Thyroid gland (tissue), 4 donors: ENCODE data around the gene PLA2G2C. TPM values are rescaled to one million over a fixed set of nuclear protein-coding genes. Genes with fewer than 3 reads are reported as not detected.

ENCODE experiments used
- DNase-seq, 2 donors: peaks; one replicate each; pipeline ENCODE4 v3.0.0-alpha.2; 2019
- H3K27ac ChIP-seq, 3 donors: fragments of 200-600 bp; sonication (generic); 1 replicate in 2 of 3; 2 replicates in 1 of 3; pipeline ENCODE4 v1.5.1; 2016 to 2019; ENCODE audit warnings: mild to moderate bottlenecking in 1 of 3, moderate library complexity in 1 of 3
- H3K27me3 ChIP-seq: fragments of 200-600 bp; sonication (generic); one replicate; pipeline ENCODE4 v1.5.1; 2019
- H3K36me3 ChIP-seq, 2 donors: fragments of 200-600 bp; sonication (generic); one replicate each; pipeline ENCODE4 v1.5.1; 2016 to 2019
- H3K4me1 ChIP-seq, 2 donors: fragments of 200-600 bp; sonication (generic); one replicate each; pipeline ENCODE4 v1.5.1; 2017 to 2019
- H3K4me3 ChIP-seq, 3 donors: fragments of 200-600 bp; sonication (generic); replicated peaks in 1 of 3; 1 replicate in 2 of 3; 2 replicates in 1 of 3; pipeline ENCODE4 v1.5.1; 2016; ENCODE audit warnings: mild to moderate bottlenecking in 1 of 3
- H3K9me3 ChIP-seq: fragments of 200-600 bp; sonication (generic); one replicate; pipeline ENCODE4 v1.5.1; 2017
- CTCF ChIP-seq, 6 experiments: fragments of 200-600 bp in 3 of 6; fragments of 450-650 bp in 3 of 6; sonication (generic) in 3 of 6; IDR thresholded peaks; one replicate each; pipeline ENCODE4 v1.5.1; 2016 to 2019; ENCODE audit warnings: antibody characterized with exemption in 6 of 6, mild to moderate bottlenecking in 2 of 6, inconsistent platforms in 1 of 6, moderate library complexity in 1 of 6
- POLR2A ChIP-seq, 2 donors: fragments of 450-650 bp; IDR thresholded peaks; one replicate each; pipeline ENCODE4 v1.6.1; 2017; ENCODE audit warnings: antibody characterized with exemption in 2 of 2, mild to moderate bottlenecking in 2 of 2, moderate library complexity in 1 of 2
- WGBS, 2 donors: methylation state at CpG; one replicate each; pipeline ENCODE4 v1.1.5; 2017; 5-methylcytosine and 5-hydroxymethylcytosine counted together
- intact Hi-C: fragments of 100-400 bp; cut with DNase I; formaldehyde crosslinking; loops from one replicate; pipeline ENCODE4 v1.15.1; 2023
- total RNA-seq, 4 donors: library from RNA; depleted of rRNA; stranded (reverse); fragments of >200 nt; gene quantifications; one replicate each; pipeline ENCODE4 v1.2.3, GENCODE V29; 2016

The PLA2G2C gene
- total RNA-seq, 4 donors from 2014 or later: not detected

- WGBS, 2 donors: 90 to 91% methylated on average over 10 of the region's 10 CpGs
- H3K4me3 ChIP-seq: no peak overlapping the region
- peaks cover 15 to 25% of the 10 kb centered on the region in 2 donors for H3K4me1 ChIP-seq
- H3K36me3 ChIP-seq: no peaks in the 10 kb centered on the region
- DNase-seq: no peak
- H3K27ac ChIP-seq: no peak overlapping the region
- intact Hi-C loops: no loop called here
- TF ChIP-seq POLR2A (IDR thresholded peaks at IDR 0.05) (no peak), CTCF (IDR thresholded peaks at IDR 0.05) (no peak)
- H3K27me3 ChIP-seq: no peaks in the 10 kb centered on the region
- no peaks in the 10 kb centered on the region for H3K9me3 ChIP-seq
Measured at GRCh38 chr1:20183035-20183434, 3.3 kb downstream of the PLA2G2C start.

- H3K27ac ChIP-seq: no peak overlapping the region
Measured at GRCh38 chr1:20182415-20182814, 3.9 kb downstream of the PLA2G2C start.

GRCh38 chr1:20180844-20181207, 5.5 kb downstream of the PLA2G2C start:
- TF ChIP-seq CTCF (IDR thresholded peaks at IDR 0.05) (no peak), POLR2A (IDR thresholded peaks at IDR 0.05) (no peak)
- DNase-seq: no peak
- no peak overlapping the region for H3K4me3 ChIP-seq
- H3K9me3 ChIP-seq: no peaks in the 10 kb centered on the region
- H3K27ac ChIP-seq: no peak overlapping the region
- 78 to 87% methylated on average over 3 of the region's 3 CpGs for WGBS, 2 donors
- H3K27me3 ChIP-seq: no peaks in the 10 kb centered on the region
- intact Hi-C loops: no loop called here
- H3K36me3 ChIP-seq: no peaks in the 10 kb centered on the region
- H3K4me1 ChIP-seq: peaks cover 0 to 5% of the 10 kb centered on the region in 2 donors

More at GRCh38 chr1:20182415-20182814, 3.9 kb downstream of the PLA2G2C start:
- TF ChIP-seq POLR2A (IDR thresholded peaks at IDR 0.05) (no peak), CTCF (IDR thresholded peaks at IDR 0.05) (no peak)
- intact Hi-C loops: no loop called here
- no peaks in the 10 kb centered on the region for H3K9me3 ChIP-seq
- no peak overlapping the region for H3K4me3 ChIP-seq
- H3K36me3 ChIP-seq: no peaks in the 10 kb centered on the region
- H3K4me1 ChIP-seq: peaks cover 11 to 21% of the 10 kb centered on the region in 2 donors
- DNase-seq: no peak
- no peaks in the 10 kb centered on the region for H3K27me3 ChIP-seq

GRCh38 chr1:20180129-20180843, 6.0 kb downstream of the PLA2G2C start:
- no peak for DNase-seq
- intact Hi-C loops: no loop called here
- Histone ChIP-seq H3K36me3 (no peaks in the 10 kb centered on the region), H3K9me3 (no peaks in the 10 kb centered on the region), H3K27ac (no peak overlapping the region), H3K27me3 (no peaks in the 10 kb centered on the region), H3K4me3 (no peak overlapping the region), H3K4me1 (no peaks in the 10 kb centered on the region)
- TF ChIP-seq POLR2A (IDR thresholded peaks at IDR 0.05) (no peak), CTCF (IDR thresholded peaks at IDR 0.05) (no peak)
- WGBS, 2 donors: 84 to 85% methylated on average over 6 of the region's 6 CpGs

GRCh38 chr1:20179371-20180128, 6.8 kb downstream of the PLA2G2C start:
- Histone ChIP-seq H3K36me3 (no peaks in the 10 kb centered on the region), H3K27ac (no peak overlapping the region), H3K27me3 (no peaks in the 10 kb centered on the region), H3K4me1 (no peaks in the 10 kb centered on the region), H3K4me3 (no peak overlapping the region), H3K9me3 (no peaks in the 10 kb centered on the region)
- no peak for DNase-seq
- intact Hi-C loops: no loop called here
- WGBS, 2 donors: 88 to 94% methylated on average over 2 of the region's 2 CpGs
- no peak for TF ChIP-seq CTCF (IDR thresholded peaks at IDR 0.05)
- no peak for TF ChIP-seq POLR2A (IDR thresholded peaks at IDR 0.05)
